Measurements from ENCODE around the gene RAI1.

The RAI1 gene

GRCh38 chr17:17691468-17692263, 10.4 kb downstream of the RAI1 start:
- TF ChIP-seq CTCF (IDR thresholded peaks at IDR 0.05): no peak

GRCh38 chr17:17692353-17693252, 11.3 kb downstream of the RAI1 start:
- TF ChIP-seq CTCF (IDR thresholded peaks at IDR 0.05): no peak

GRCh38 chr17:17693253-17694168, 12.3 kb downstream of the RAI1 start:
- TF ChIP-seq CTCF (IDR thresholded peaks at IDR 0.05): no peak; the same call in 1 of the 2 replicates

GRCh38 chr17:17694169-17695081, 13.2 kb downstream of the RAI1 start:
- no peak for TF ChIP-seq CTCF (IDR thresholded peaks at IDR 0.05)

DNA sequence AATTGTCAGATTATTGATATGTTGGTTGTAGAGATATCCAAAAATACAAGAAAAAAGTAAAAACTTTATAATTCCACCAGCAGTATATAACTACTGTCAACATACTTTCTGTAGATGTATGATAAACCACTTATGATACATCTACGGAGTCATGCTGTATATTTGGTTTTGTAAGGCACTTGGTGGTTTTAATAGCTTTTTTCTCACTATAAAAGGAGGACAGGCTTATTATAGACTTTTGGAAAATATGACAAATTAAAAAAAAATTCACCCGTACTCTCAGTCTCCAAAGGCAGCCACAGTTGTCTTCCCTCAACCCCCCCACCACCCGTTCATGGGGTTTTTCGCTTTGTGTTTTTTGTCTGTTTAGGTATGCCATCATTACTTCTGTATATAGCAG, 14.8 kb downstream of the RAI1 start:
- no peak for TF ChIP-seq CTCF (IDR thresholded peaks at IDR 0.05)

DNA sequence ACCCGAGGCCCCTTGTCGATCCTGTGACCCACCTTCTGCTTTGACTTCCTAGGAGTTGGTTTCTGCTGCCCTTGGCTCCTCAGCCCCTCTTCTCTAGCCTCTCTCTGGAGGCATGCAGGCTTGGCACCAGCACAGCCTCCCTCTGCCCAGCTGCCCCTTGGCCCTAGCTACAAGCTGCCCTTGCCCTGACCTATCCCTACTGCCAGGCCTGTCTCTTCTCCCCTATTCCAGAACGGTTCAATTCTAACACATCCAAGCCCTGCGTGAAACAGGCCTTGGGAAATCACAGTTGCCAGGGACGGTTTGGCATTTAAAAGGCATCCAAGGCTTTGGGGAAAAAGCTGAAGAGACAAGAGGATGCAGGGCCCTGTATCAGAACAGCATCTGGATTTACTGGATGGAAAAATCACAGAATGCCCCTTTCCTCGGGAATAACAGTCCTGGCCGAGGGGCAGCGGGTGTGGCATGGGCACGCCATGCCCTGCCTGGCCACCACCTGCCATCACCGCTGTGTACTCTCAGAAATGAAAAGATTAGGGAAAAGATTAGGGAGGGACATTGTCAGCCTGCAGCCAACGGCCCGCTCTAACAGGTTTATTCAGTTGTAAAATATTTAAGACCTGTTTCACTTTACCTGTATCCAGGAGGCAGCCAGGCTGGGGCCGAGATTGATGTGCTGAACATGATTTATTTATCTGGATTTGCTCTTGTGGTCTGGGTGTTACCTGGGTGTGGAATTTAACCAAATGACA, 15.8 kb downstream of the RAI1 start:
- TF ChIP-seq CTCF (IDR thresholded peaks at IDR 0.05): no peak

Measured in LNCAP (cell line).